ENCODE data around the gene FMN2. TPM values are rescaled to one million over a fixed set of nuclear protein-coding genes. Genes with fewer than 3 reads are reported as not detected.

FMN2 gene
- total RNA-seq, 1 donor, result not detected

GRCh38 chr1:240342251-240342625 is 250.6 kb downstream of the FMN2 start:
- H3K9me3 ChIP-seq (ENCODE audit: low read depth, low read length), result no peaks in the 10 kb centered on the region
- H3K4me3 ChIP-seq (ENCODE audit: low read length), result no peak overlapping the region
- no peaks in the 10 kb centered on the region for H3K4me1 ChIP-seq (ENCODE audit: insufficient read depth, low read length)
- H3K27me3 ChIP-seq (ENCODE audit: insufficient read depth, low read length), result no peaks in the 10 kb centered on the region

- H3K9me3 ChIP-seq (ENCODE audit: low read depth, low read length), result no peaks in the 10 kb centered on the region
- no peak overlapping the region for H3K4me3 ChIP-seq (ENCODE audit: low read length)
- no peaks in the 10 kb centered on the region for H3K4me1 ChIP-seq (ENCODE audit: insufficient read depth, low read length)
- no peaks in the 10 kb centered on the region for H3K27me3 ChIP-seq (ENCODE audit: insufficient read depth, low read length)
Measured at GRCh38 chr1:240343045-240343444, 251.4 kb downstream of the FMN2 start.

- Histone ChIP-seq H3K4me1 (ENCODE audit: insufficient read depth, low read length) (no peaks in the 10 kb centered on the region), H3K4me3 (ENCODE audit: low read length) (no peak overlapping the region), H3K9me3 (ENCODE audit: low read depth, low read length) (no peaks in the 10 kb centered on the region), H3K27me3 (ENCODE audit: insufficient read depth, low read length) (no peaks in the 10 kb centered on the region)
Measured at GRCh38 chr1:240343966-240344365, 252.3 kb downstream of the FMN2 start.

GRCh38 chr1:240344918-240345317 is 253.2 kb downstream of the FMN2 start:
- H3K27me3 ChIP-seq (ENCODE audit: insufficient read depth, low read length), result no peaks in the 10 kb centered on the region
- H3K4me1 ChIP-seq (ENCODE audit: insufficient read depth, low read length), result no peaks in the 10 kb centered on the region
- no peaks in the 10 kb centered on the region for H3K9me3 ChIP-seq (ENCODE audit: low read depth, low read length)
- H3K4me3 ChIP-seq (ENCODE audit: low read length), result no peak overlapping the region

GRCh38 chr1:240349695-240350094 is 258.0 kb downstream of the FMN2 start:
- H3K4me1 ChIP-seq (ENCODE audit: insufficient read depth, low read length), result no peaks in the 10 kb centered on the region
- no peaks in the 10 kb centered on the region for H3K9me3 ChIP-seq (ENCODE audit: low read depth, low read length)
- no peak overlapping the region for H3K4me3 ChIP-seq (ENCODE audit: low read length)
- H3K27me3 ChIP-seq (ENCODE audit: insufficient read depth, low read length), result no peaks in the 10 kb centered on the region

- H3K4me3 ChIP-seq (ENCODE audit: low read length), result no peak overlapping the region
- no peaks in the 10 kb centered on the region for H3K27me3 ChIP-seq (ENCODE audit: insufficient read depth, low read length)
Measured at GRCh38 chr1:240350910-240351331, 259.2 kb downstream of the FMN2 start.

GRCh38 chr1:240351690-240352089 is 260.0 kb downstream of the FMN2 start:
- Histone ChIP-seq H3K4me1 (ENCODE audit: insufficient read depth, low read length) (no peaks in the 10 kb centered on the region), H3K4me3 (ENCODE audit: low read length) (no peak overlapping the region), H3K9me3 (ENCODE audit: low read depth, low read length) (no peaks in the 10 kb centered on the region), H3K27me3 (ENCODE audit: insufficient read depth, low read length) (no peaks in the 10 kb centered on the region)

More at GRCh38 chr1:240350910-240351331, 259.2 kb downstream of the FMN2 start:
- H3K9me3 ChIP-seq (ENCODE audit: low read depth, low read length), result no peaks in the 10 kb centered on the region
- no peaks in the 10 kb centered on the region for H3K4me1 ChIP-seq (ENCODE audit: insufficient read depth, low read length)

GRCh38 chr1:240352769-240353168 is 261.1 kb downstream of the FMN2 start:
- Histone ChIP-seq H3K27me3 (ENCODE audit: insufficient read depth, low read length) (no peaks in the 10 kb centered on the region), H3K4me1 (ENCODE audit: insufficient read depth, low read length) (no peaks in the 10 kb centered on the region), H3K4me3 (ENCODE audit: low read length) (no peak overlapping the region), H3K9me3 (ENCODE audit: low read depth, low read length) (no peaks in the 10 kb centered on the region)

- Histone ChIP-seq H3K4me1 (ENCODE audit: insufficient read depth, low read length) (no peaks in the 10 kb centered on the region), H3K4me3 (ENCODE audit: low read length) (no peak overlapping the region), H3K9me3 (ENCODE audit: low read depth, low read length) (no peaks in the 10 kb centered on the region), H3K27me3 (ENCODE audit: insufficient read depth, low read length) (no peaks in the 10 kb centered on the region)
Measured at GRCh38 chr1:240356568-240356967, 264.9 kb downstream of the FMN2 start.

GRCh38 chr1:240362046-240362445 is 270.4 kb downstream of the FMN2 start:
- H3K27me3 ChIP-seq (ENCODE audit: insufficient read depth, low read length), result no peaks in the 10 kb centered on the region
- H3K4me3 ChIP-seq (ENCODE audit: low read length), result no peak overlapping the region
- no peaks in the 10 kb centered on the region for H3K9me3 ChIP-seq (ENCODE audit: low read depth, low read length)
- no peaks in the 10 kb centered on the region for H3K4me1 ChIP-seq (ENCODE audit: insufficient read depth, low read length)

- no peaks in the 10 kb centered on the region for H3K9me3 ChIP-seq (ENCODE audit: low read depth, low read length)
- no peaks in the 10 kb centered on the region for H3K4me1 ChIP-seq (ENCODE audit: insufficient read depth, low read length)
- no peaks in the 10 kb centered on the region for H3K27me3 ChIP-seq (ENCODE audit: insufficient read depth, low read length)
- no peak overlapping the region for H3K4me3 ChIP-seq (ENCODE audit: low read length)
Measured at GRCh38 chr1:240362826-240363225, 271.1 kb downstream of the FMN2 start.

- Histone ChIP-seq H3K27me3 (ENCODE audit: insufficient read depth, low read length) (no peaks in the 10 kb centered on the region), H3K9me3 (ENCODE audit: low read depth, low read length) (no peaks in the 10 kb centered on the region), H3K4me1 (ENCODE audit: insufficient read depth, low read length) (no peaks in the 10 kb centered on the region), H3K4me3 (ENCODE audit: low read length) (no peak overlapping the region)
Measured at GRCh38 chr1:240363315-240363714, 271.6 kb downstream of the FMN2 start.

- Histone ChIP-seq H3K4me1 (ENCODE audit: insufficient read depth, low read length) (no peaks in the 10 kb centered on the region), H3K4me3 (ENCODE audit: low read length) (no peak overlapping the region), H3K27me3 (ENCODE audit: insufficient read depth, low read length) (no peaks in the 10 kb centered on the region), H3K9me3 (ENCODE audit: low read depth, low read length) (no peaks in the 10 kb centered on the region)
Measured at GRCh38 chr1:240363914-240364313, 272.2 kb downstream of the FMN2 start.

- Histone ChIP-seq H3K4me1 (ENCODE audit: insufficient read depth, low read length) (no peaks in the 10 kb centered on the region), H3K27me3 (ENCODE audit: insufficient read depth, low read length) (no peaks in the 10 kb centered on the region), H3K4me3 (ENCODE audit: low read length) (no peak overlapping the region), H3K9me3 (ENCODE audit: low read depth, low read length) (no peaks in the 10 kb centered on the region)
Measured at GRCh38 chr1:240366636-240367035, 275.0 kb downstream of the FMN2 start.

GRCh38 chr1:240385551-240385950 is 293.9 kb downstream of the FMN2 start:
- H3K4me1 ChIP-seq (ENCODE audit: insufficient read depth, low read length), result no peaks in the 10 kb centered on the region
- no peaks in the 10 kb centered on the region for H3K27me3 ChIP-seq (ENCODE audit: insufficient read depth, low read length)
- H3K9me3 ChIP-seq (ENCODE audit: low read depth, low read length), result peaks cover 21% of the 10 kb centered on the region
- no peak overlapping the region for H3K4me3 ChIP-seq (ENCODE audit: low read length)

- H3K4me3 ChIP-seq (ENCODE audit: low read length), result no peak overlapping the region
- no peaks in the 10 kb centered on the region for H3K27me3 ChIP-seq (ENCODE audit: insufficient read depth, low read length)
- no peaks in the 10 kb centered on the region for H3K4me1 ChIP-seq (ENCODE audit: insufficient read depth, low read length)
- peaks cover 13% of the 10 kb centered on the region for H3K9me3 ChIP-seq (ENCODE audit: low read depth, low read length)
Measured at GRCh38 chr1:240385985-240386978, 294.6 kb downstream of the FMN2 start.
